ENCODE results near the gene MEI4.

DNA sequence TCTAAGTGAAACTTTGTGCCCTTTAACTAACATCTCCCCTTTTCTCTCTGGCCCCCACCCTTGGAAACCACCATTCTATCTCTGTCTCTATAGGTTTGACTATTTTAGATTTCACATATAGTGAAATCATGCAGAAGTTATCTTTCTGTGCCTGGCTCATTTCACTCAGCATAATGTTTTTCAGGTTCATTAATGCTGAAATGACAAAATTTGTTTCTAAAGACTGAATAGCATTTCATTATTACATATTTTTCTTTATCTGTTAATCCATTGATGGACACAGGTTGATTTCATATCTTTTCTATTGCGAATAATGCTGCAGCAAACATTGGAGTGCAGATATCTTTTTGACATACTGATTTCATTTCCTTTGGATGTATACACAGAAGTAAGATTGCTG, 30.7 kb downstream of the MEI4 start:
- TF ChIP-seq EZH2 (IDR thresholded peaks at IDR 0.05; ENCODE audit: low read length) (no peak), CTCF (optimal IDR thresholded peaks at IDR 0.05 in 1 of 3, IDR thresholded peaks at IDR 0.05 in 1 of 3, conservative IDR thresholded peaks at IDR 0.05 in 1 of 3; ENCODE audit: extremely low read depth in 1 of 3, insufficient read depth in 2 of 3, low read length in 3 of 3) (no peak)

Measured in keratinocyte (primary cell).